Measurements from ENCODE around the gene NCAPG2.

DNA sequence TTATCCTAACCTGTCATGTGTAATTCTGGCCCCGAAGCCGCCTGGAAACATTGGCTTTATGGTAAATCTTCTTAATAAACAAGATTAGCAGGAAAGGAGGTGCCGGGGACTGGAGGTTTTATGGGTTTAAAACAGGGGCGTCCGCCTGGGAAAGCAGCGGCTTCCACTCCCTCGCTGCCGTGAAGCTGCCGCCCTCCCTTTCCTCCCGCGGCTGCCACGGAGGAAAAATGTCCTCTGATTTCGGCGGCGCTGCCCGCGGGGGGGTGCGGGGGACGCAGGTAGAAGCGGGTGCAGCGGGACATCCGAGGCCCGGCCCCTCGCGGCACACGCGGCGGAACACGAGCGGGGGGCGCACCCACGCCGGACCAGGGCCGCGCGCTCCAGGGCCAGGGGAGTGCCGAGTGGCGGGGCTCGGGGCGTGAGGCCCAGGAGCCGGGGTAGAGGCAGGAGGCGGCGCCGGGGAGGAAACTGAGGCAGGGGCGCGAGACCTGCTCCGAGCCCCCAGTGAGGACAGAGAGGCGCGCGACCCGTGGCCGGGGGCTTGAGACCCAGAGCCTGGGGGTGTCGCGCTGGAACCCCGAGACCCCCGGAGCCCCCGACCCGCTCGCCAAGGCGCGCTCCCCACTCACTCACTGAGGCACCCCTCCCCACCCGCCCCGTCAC is 118.0 kb downstream of the NCAPG2 start:
- TF ChIP-seq, protein P1, sequence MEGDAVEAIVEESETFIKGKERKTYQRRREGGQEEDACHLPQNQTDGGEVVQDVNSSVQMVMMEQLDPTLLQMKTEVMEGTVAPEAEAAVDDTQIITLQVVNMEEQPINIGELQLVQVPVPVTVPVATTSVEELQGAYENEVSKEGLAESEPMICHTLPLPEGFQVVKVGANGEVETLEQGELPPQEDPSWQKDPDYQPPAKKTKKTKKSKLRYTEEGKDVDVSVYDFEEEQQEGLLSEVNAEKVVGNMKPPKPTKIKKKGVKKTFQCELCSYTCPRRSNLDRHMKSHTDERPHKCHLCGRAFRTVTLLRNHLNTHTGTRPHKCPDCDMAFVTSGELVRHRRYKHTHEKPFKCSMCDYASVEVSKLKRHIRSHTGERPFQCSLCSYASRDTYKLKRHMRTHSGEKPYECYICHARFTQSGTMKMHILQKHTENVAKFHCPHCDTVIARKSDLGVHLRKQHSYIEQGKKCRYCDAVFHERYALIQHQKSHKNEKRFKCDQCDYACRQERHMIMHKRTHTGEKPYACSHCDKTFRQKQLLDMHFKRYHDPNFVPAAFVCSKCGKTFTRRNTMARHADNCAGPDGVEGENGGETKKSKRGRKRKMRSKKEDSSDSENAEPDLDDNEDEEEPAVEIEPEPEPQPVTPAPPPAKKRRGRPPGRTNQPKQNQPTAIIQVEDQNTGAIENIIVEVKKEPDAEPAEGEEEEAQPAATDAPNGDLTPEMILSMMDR (IDR thresholded peaks at IDR 0.05), result no peak
- TF ChIP-seq POLR2AphosphoS5 (IDR thresholded peaks at IDR 0.05), result no peak

Measured in gastroesophageal sphincter (tissue), 3 donors.